ENCODE data around the gene ERICH3. TPM values are rescaled to one million over a fixed set of nuclear protein-coding genes. Genes with fewer than 3 reads are reported as not detected.

The ERICH3 gene
- polyA plus RNA-seq, 2 of the 4 experiments (the other 2 are of a cell fraction): not detected

GRCh38 chr1:74713849-74714248 lies 40.3 kb upstream of the ERICH3 start:
- Histone ChIP-seq H3K4me2 (no peak overlapping the region), H3K27ac (no peak overlapping the region), H3K4me1 (peaks cover 7% of the 10 kb centered on the region; the same call in 1 of the 3 replicates), H3K9me3 (no peaks in the 10 kb centered on the region), H3K4me3 (no peak overlapping the region)
- no peak for DNase-seq (ENCODE audit: low read depth in 1 of 2, low spot score in 1 of 2)
- TF ChIP-seq HMGXB4 (CRISPR knock-in tag; IDR thresholded peaks at IDR 0.05; ENCODE audit: borderline replicate concordance) (no peak), SMC3 (IDR thresholded peaks at IDR 0.05) (no peak), ATOH8 (CRISPR knock-in tag; IDR thresholded peaks at IDR 0.05; ENCODE audit: low read depth) (no peak), E2F6 (IDR thresholded peaks at IDR 0.05; ENCODE audit: borderline replicate concordance, low read depth) (no peak), MAZ (IDR thresholded peaks at IDR 0.05; ENCODE audit: borderline replicate concordance, low read depth, low read length) (no peak), KDM5A (IDR thresholded peaks at IDR 0.05) (no peak), USF2 (IDR thresholded peaks at IDR 0.05) (no peak), CEBPB (IDR thresholded peaks at IDR 0.05) (no peak), JUNB (IDR thresholded peaks at IDR 0.05) (no peak), SREBF2 (IDR thresholded peaks at IDR 0.05) (no peak), NR3C1 (IDR thresholded peaks at IDR 0.05) (no peak), ZFP36 (IDR thresholded peaks at IDR 0.05; ENCODE audit: borderline replicate concordance, partially characterized antibody) (no peak), HOXB13 (CRISPR knock-in tag; IDR thresholded peaks at IDR 0.05; ENCODE audit: low read depth) (no peak), POLR2A (IDR thresholded peaks at IDR 0.05; ENCODE audit: low read length) (no peak), EP300 (IDR thresholded peaks at IDR 0.05) (no peak), TP53 (CRISPR knock-in tag; IDR thresholded peaks at IDR 0.05) (no peak), EHMT2 (IDR thresholded peaks at IDR 0.05; ENCODE audit: low read depth) (no peak), HEYL (CRISPR knock-in tag; IDR thresholded peaks at IDR 0.05) (no peak)
- ChIA-PET POLR2A (no interaction called here), CTCF (no interaction called here)
- ATAC-seq: no peak
- FAIRE-seq: no peak
- 89% methylated on average over 3 of the region's 3 CpGs for WGBS (ENCODE audit: missing lambda C conversion rate)

- 85% methylated on average over 1 of the region's 1 CpG for WGBS (ENCODE audit: missing lambda C conversion rate)
- FAIRE-seq: no peak
Measured at GRCh38 chr1:74712881-74713280, 39.3 kb upstream of the ERICH3 start.

More at GRCh38 chr1:74712881-74713280, 39.3 kb upstream of the ERICH3 start:
- Histone ChIP-seq H3K9me3 (no peaks in the 10 kb centered on the region), H3K4me2 (no peak overlapping the region), H3K4me3 (no peak overlapping the region), H3K4me1 (peaks cover 7% of the 10 kb centered on the region; the same call in 1 of the 3 replicates), H3K27ac (no peak overlapping the region)
- ChIA-PET CTCF (interaction anchor here (0.6 kb wide), 2 partner anchors 491 to 783 kb away, joined by 3 read pairs; no protein-coding TSS in a partner anchor), POLR2A (no interaction called here)
- TF ChIP-seq FOSB (CRISPR knock-in tag; IDR thresholded peaks at IDR 0.05): no peak
- TF ChIP-seq TP53 (CRISPR knock-in tag; IDR thresholded peaks at IDR 0.05): no peak
- TF ChIP-seq HOXA7 (CRISPR knock-in tag; IDR thresholded peaks at IDR 0.05): no peak
- TF ChIP-seq SMC3 (IDR thresholded peaks at IDR 0.05): no peak
- TF ChIP-seq PBX3 (IDR thresholded peaks at IDR 0.05): no peak
- no peak for TF ChIP-seq ZFP36 (IDR thresholded peaks at IDR 0.05; ENCODE audit: borderline replicate concordance, partially characterized antibody)
- no peak for TF ChIP-seq TFCP2L1 (CRISPR knock-in tag; IDR thresholded peaks at IDR 0.05)
- ATAC-seq (no peak), DNase-seq (ENCODE audit: low read depth in 1 of 2, low spot score in 1 of 2) (no peak)

All from A549 (cell line).